K562 (cell line): ENCODE measurements around the gene GP2. TPM values are rescaled to one million over a fixed set of nuclear protein-coding genes. Genes with fewer than 3 reads are reported as not detected.
"Not testable (repeated sequence)": the region's sequence is repeated elsewhere in the genome, so short reads cannot be mapped to it uniquely, and the experiment has no call there.

ENCODE experiments used
- ATAC-seq: fragments of 200-7000 bp; cut with Tn5 transposase; 3 replicates; pipeline ENCODE4 v1.9.1; 2020; ENCODE audit warnings: moderate library complexity
- BruUV-seq: library from RNA; stranded (reverse); fragments of 400-500 nt; replicated peaks from 2 replicates; lab custom pipeline; 2021; lab: Mats Ljungman, UMichigan
- CTCF ChIA-PET: fragments of 300-600 bp; formaldehyde crosslinking; extraction: SDS; loops from one replicate; lab custom pipeline; 2021; ENCODE audit warnings: low intra/inter-chr PET ratio; lab: Yijun Ruan, JAX
- POLR2A ChIA-PET: fragments of 300-600, 350-650 bp; sonication (Branson Sonifier 250); formaldehyde crosslinking; extraction: SDS; loops from one replicate; lab custom pipeline; 2021; ENCODE audit warnings: antibody characterized with exemption, inconsistent platforms; lab: Yijun Ruan, JAX
- DNase-seq, 4 experiments: peaks; one replicate each; pipeline versions ENCODE4 v3.0.0 to v3.0.0-alpha.2; 2011 to 2018; ENCODE audit warnings: low spot score in 3 of 4, mixed read lengths in 3 of 4; ENCODE audit errors: extremely low read depth in 1 of 4
- FAIRE-seq: peaks from 2 replicates; lab custom pipeline; 2011; peaks lifted over from hg19 to GRCh38; lab: Jason Lieb, UNC
- H2AFZ ChIP-seq: 2 replicates; pipeline ENCODE4 v1.6.0; 2011; ENCODE audit warnings: low read depth, low read length, control low read depth, inconsistent platforms
- H3K27ac ChIP-seq: fragments of 200-600 bp; 3 replicates; pipeline ENCODE4 v1.8.0; 2011; ENCODE audit warnings: low read depth, mild to moderate bottlenecking, control low read depth, inconsistent platforms, low read length, moderate library complexity, mixed read lengths; ENCODE audit errors: extremely low read depth
- H3K27me3 ChIP-seq, 2 experiments: fragments of 300-600 bp in 1 of 2; 2 replicates in 1 of 2; 3 replicates in 1 of 2; pipeline versions ENCODE4 v1.6.0 to v1.8.0; 2011; ENCODE audit warnings: inconsistent platforms in 2 of 2, low read length in 2 of 2, mild to moderate bottlenecking in 1 of 2, mixed read lengths in 1 of 2, moderate library complexity in 1 of 2; ENCODE audit not compliant: control insufficient read depth in 2 of 2, insufficient read depth in 2 of 2
- H3K36me3 ChIP-seq: fragments of 300-600 bp; 3 replicates; pipeline ENCODE4 v1.8.0; 2011; ENCODE audit warnings: mild to moderate bottlenecking, low read length, inconsistent platforms; ENCODE audit not compliant: control insufficient read depth, insufficient read depth
- H3K4me1 ChIP-seq, 2 experiments: fragments of 200-600 bp in 1 of 2; replicated peaks in 1 of 2; 2 replicates in 1 of 2; 3 replicates in 1 of 2; pipeline versions ENCODE4 v1.5.1 to v1.8.0; 2011; ENCODE audit warnings: inconsistent platforms in 2 of 2, low read length in 2 of 2, mild to moderate bottlenecking in 1 of 2, mixed read lengths in 1 of 2, moderate library complexity in 1 of 2; ENCODE audit not compliant: control insufficient read depth in 2 of 2, insufficient read depth in 2 of 2
- H3K4me2 ChIP-seq: 2 replicates; pipeline ENCODE4 v1.6.1; 2011; ENCODE audit warnings: low read length, control low read depth, inconsistent platforms, mixed read lengths; ENCODE audit not compliant: insufficient read depth
- H3K4me3 ChIP-seq: fragments of 200-600 bp; sonication (generic), shearing (Covaris generic); 2 replicates; pipeline ENCODE4 v1.5.1; 2016; ENCODE audit warnings: control low read depth, inconsistent platforms
- H3K79me2 ChIP-seq: fragments of 200-600 bp; 3 replicates; pipeline ENCODE4 v1.8.0; 2011; ENCODE audit warnings: low read length, inconsistent platforms; ENCODE audit not compliant: control insufficient read depth, insufficient read depth
- H3K9ac ChIP-seq, 2 experiments: 2 replicates each; pipeline versions ENCODE4 v1.6.0 to v1.6.1; 2011; ENCODE audit warnings: low read depth in 2 of 2, low read length in 2 of 2, control low read depth in 1 of 2, inconsistent platforms in 1 of 2, mild to moderate bottlenecking in 1 of 2, mixed read lengths in 1 of 2; ENCODE audit not compliant: insufficient read depth in 1 of 2
- H3K9me1 ChIP-seq: one replicate; pipeline ENCODE4 v1.6.0; 2011; ENCODE audit warnings: inconsistent platforms, mild to moderate bottlenecking, low read length, moderate library complexity; ENCODE audit not compliant: control insufficient read depth, insufficient read depth
- H3K9me3 ChIP-seq: replicated peaks from 2 replicates; pipeline ENCODE4 v1.5.1; 2011; ENCODE audit warnings: low read depth, low read length, inconsistent platforms; ENCODE audit not compliant: control insufficient read depth, insufficient read depth
- H4K20me1 ChIP-seq: replicated peaks from 2 replicates; pipeline ENCODE4 v1.6.1; 2011; ENCODE audit warnings: low read length, inconsistent platforms, mixed read lengths; ENCODE audit not compliant: control insufficient read depth, insufficient read depth
- NR1H2 ChIP-seq: sonication (generic); formaldehyde crosslinking; IDR thresholded peaks from 2 replicates; pipeline ENCODE4 v1.4.0; 2020; ENCODE audit warnings: mild to moderate bottlenecking, missing genetic modification reagents
- POU5F1 ChIP-seq: fragments of 150-350 bp; IDR thresholded peaks from 2 replicates; pipeline ENCODE4 v1.6.1; 2014; ENCODE audit warnings: borderline replicate concordance, low read length, low read depth, mild to moderate bottlenecking; ENCODE audit not compliant: partially characterized antibody
- ZNF143 ChIP-seq: sonication (generic); formaldehyde crosslinking; IDR thresholded peaks from 2 replicates; pipeline ENCODE4 v1.9.0; 2022; ENCODE audit warnings: mild to moderate bottlenecking, missing genetic modification reagents
- WGBS: fragments of 100-300 bp; shearing (Covaris generic); methylation state at CpG from one replicate; pipeline ENCODE4 v1.1.6; 2016; ENCODE audit warnings: low coverage, mixed read lengths; ENCODE audit not compliant: insufficient coverage; ENCODE audit errors: missing lambda C conversion rate; 5-methylcytosine and 5-hydroxymethylcytosine counted together
- in situ Hi-C: fragments of 300-500 bp; cut with MboI; formaldehyde crosslinking; loops from 4 replicates; pipeline ENCODE4 v1.15.0; 2018; ENCODE audit warnings: inconsistent platforms, mixed read lengths
- intact Hi-C: fragments of 100-400 bp; cut with micrococcal nuclease; formaldehyde crosslinking; loops from 2 replicates; pipeline ENCODE4 v1.14.2; 2022
- polyA plus RNA-seq, 8 experiments: library from polyadenylated mRNA; depleted of rRNA in 4 of 8; stranded (reverse) in 5 of 8; unstranded in 3 of 8; fragments of >200 nt; fragmentation: Nextera tagmentation in 2 of 8; fragmentation: Illumina TruSeq in 1 of 8; extraction: Ambion mirVana in 2 of 8; extraction: Trizol in 1 of 8; gene quantifications; 2 replicates each; pipeline versions ENCODE4 v1.2.1 to v1.2.3, GENCODE V29; 2011 to 2014; ENCODE audit warnings: inconsistent platforms in 1 of 8, missing spikeins in 1 of 8
- total RNA-seq, 7 experiments: library from RNA; depleted of rRNA in 6 of 7; stranded (reverse); fragments of >200 nt in 6 of 7; fragmentation: Illumina TruSeq in 2 of 7; extraction: Trizol in 2 of 7; gene quantifications; 2 replicates each; pipeline versions ENCODE4 v1.2.1 to v1.2.3, GENCODE V29; 2011 to 2021; ENCODE audit warnings: low replicate concordance in 1 of 7
- TF ChIP-seq, protein P1 (sequence below): sonication (generic); formaldehyde crosslinking; IDR thresholded peaks from 2 replicates; pipeline ENCODE4 v1.8.0; 2022; ENCODE audit warnings: mild to moderate bottlenecking, missing genetic modification reagents
- TF ChIP-seq, protein P2 (sequence below): sonication (generic); formaldehyde crosslinking; IDR thresholded peaks from 2 replicates; pipeline ENCODE4 v1.8.0; 2022; ENCODE audit warnings: missing genetic modification reagents, mild to moderate bottlenecking, borderline replicate concordance

GP2 gene
- total and polyA plus RNA-seq, 9 of the 15 experiments (the other 6 are each of a cell fraction or from before 2014, with no cell fraction given), result 5.9 TPM; not detected in 8

DNA sequence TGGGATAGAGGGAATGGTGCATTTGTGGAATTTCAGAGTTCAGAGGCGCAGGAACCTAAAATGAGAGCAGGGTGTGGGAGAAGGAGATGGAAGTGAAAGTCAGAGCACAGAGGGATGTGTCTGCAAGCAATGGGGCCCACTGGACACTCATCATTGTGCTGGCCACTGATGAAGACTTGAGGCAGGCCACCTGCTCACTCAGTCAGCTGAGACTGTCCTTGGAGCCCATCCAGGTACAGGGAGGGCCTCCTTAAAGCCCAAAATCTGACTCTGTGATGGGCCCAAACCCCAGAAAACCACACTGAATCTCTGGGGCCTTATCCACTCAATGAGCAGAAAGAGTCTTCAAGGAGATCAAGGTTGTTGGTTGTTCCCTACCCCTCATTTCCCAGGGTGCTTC is 5.6 kb downstream of the GP2 start (continued):
- TF ChIP-seq, protein P1, sequence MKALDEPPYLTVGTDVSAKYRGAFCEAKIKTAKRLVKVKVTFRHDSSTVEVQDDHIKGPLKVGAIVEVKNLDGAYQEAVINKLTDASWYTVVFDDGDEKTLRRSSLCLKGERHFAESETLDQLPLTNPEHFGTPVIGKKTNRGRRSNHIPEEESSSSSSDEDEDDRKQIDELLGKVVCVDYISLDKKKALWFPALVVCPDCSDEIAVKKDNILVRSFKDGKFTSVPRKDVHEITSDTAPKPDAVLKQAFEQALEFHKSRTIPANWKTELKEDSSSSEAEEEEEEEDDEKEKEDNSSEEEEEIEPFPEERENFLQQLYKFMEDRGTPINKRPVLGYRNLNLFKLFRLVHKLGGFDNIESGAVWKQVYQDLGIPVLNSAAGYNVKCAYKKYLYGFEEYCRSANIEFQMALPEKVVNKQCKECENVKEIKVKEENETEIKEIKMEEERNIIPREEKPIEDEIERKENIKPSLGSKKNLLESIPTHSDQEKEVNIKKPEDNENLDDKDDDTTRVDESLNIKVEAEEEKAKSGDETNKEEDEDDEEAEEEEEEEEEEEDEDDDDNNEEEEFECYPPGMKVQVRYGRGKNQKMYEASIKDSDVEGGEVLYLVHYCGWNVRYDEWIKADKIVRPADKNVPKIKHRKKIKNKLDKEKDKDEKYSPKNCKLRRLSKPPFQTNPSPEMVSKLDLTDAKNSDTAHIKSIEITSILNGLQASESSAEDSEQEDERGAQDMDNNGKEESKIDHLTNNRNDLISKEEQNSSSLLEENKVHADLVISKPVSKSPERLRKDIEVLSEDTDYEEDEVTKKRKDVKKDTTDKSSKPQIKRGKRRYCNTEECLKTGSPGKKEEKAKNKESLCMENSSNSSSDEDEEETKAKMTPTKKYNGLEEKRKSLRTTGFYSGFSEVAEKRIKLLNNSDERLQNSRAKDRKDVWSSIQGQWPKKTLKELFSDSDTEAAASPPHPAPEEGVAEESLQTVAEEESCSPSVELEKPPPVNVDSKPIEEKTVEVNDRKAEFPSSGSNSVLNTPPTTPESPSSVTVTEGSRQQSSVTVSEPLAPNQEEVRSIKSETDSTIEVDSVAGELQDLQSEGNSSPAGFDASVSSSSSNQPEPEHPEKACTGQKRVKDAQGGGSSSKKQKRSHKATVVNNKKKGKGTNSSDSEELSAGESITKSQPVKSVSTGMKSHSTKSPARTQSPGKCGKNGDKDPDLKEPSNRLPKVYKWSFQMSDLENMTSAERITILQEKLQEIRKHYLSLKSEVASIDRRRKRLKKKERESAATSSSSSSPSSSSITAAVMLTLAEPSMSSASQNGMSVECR (CRISPR knock-in tag), result no peak
- TF ChIP-seq NR1H2, result no peak
- no peak for TF ChIP-seq ZNF143 (CRISPR knock-in tag)
- TF ChIP-seq, protein P2, sequence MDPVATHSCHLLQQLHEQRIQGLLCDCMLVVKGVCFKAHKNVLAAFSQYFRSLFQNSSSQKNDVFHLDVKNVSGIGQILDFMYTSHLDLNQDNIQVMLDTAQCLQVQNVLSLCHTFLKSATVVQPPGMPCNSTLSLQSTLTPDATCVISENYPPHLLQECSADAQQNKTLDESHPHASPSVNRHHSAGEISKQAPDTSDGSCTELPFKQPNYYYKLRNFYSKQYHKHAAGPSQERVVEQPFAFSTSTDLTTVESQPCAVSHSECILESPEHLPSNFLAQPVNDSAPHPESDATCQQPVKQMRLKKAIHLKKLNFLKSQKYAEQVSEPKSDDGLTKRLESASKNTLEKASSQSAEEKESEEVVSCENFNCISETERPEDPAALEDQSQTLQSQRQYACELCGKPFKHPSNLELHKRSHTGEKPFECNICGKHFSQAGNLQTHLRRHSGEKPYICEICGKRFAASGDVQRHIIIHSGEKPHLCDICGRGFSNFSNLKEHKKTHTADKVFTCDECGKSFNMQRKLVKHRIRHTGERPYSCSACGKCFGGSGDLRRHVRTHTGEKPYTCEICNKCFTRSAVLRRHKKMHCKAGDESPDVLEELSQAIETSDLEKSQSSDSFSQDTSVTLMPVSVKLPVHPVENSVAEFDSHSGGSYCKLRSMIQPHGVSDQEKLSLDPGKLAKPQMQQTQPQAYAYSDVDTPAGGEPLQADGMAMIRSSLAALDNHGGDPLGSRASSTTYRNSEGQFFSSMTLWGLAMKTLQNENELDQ (CRISPR knock-in tag), result no peak
- TF ChIP-seq POU5F1, result no peak

DNA sequence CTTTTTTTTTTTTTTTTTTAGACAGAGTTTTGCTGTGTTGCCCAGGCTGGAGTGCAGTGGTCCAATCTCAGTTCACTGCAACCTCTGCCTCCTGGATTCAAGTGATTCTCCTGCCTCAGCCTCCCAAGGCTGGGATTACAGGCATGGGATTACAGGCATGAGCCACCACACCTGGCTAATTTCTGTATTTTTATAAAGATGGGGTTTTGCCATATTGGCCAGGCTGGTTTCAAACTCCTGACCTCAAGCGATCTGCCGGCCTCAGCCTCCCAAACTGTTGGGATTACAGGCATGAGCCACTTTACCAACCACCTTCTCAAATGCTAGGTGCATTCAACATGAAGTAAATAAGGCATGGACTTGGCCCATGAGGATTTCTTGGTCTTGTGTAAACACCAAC is 6.3 kb downstream of the GP2 start:
- H3K36me3 ChIP-seq, H3K9me3 ChIP-seq, H3K4me1 ChIP-seq, H3K4me2 ChIP-seq, H3K9me1 ChIP-seq, H3K27me3 ChIP-seq, H3K4me3 ChIP-seq, ATAC-seq, POLR2A ChIA-PET, FAIRE-seq, CTCF ChIA-PET, H4K20me1 ChIP-seq, H3K9ac ChIP-seq, in situ Hi-C loops, H3K79me2 ChIP-seq, intact Hi-C loops, DNase-seq, H2AFZ ChIP-seq, H3K27ac ChIP-seq, BruUV-seq: not testable (repeated sequence)
- WGBS, result 3% methylated on average over 2 of the region's 2 CpGs
